SK-N-SH treated with all-trans-retinoic acid at 6 μM for 48 hours (cell line): ENCODE results near the gene ITPR3.

ENCODE experiments used
- ATAC-seq: fragments of 200-7000 bp; cut with Tn5 transposase; 3 replicates; pipeline ENCODE4 v1.9.1; 2020; ENCODE audit warnings: mild to moderate bottlenecking, moderate library complexity
- ARNTL ChIP-seq: fragments of 450-650 bp; formaldehyde crosslinking; IDR thresholded peaks from 2 replicates; pipeline ENCODE4 v1.5.0; 2020; ENCODE audit warnings: low read depth, mild to moderate bottlenecking, moderate library complexity, borderline replicate concordance
- BACH2 ChIP-seq: fragments of 250-450 bp; sonication (Bioruptor Pico); IDR thresholded peaks from 2 replicates; pipeline ENCODE4 v1.9.0; 2021; ENCODE audit warnings: mild to moderate bottlenecking, borderline replicate concordance
- CSDC2 ChIP-seq: fragments of 250-450 bp; sonication (Bioruptor Pico); IDR thresholded peaks from 2 replicates; pipeline ENCODE4 v1.5.0; 2020; ENCODE audit warnings: mild to moderate bottlenecking, moderate library complexity
- ESRRG ChIP-seq: fragments of 250-450 bp; sonication (Bioruptor Pico); IDR thresholded peaks from 2 replicates; pipeline ENCODE4 v1.6.1; 2021; ENCODE audit warnings: mild to moderate bottlenecking
- GLIS3 ChIP-seq: fragments of 250-450 bp; sonication (Bioruptor Pico); IDR thresholded peaks from 2 replicates; pipeline ENCODE4 v1.5.0; 2020; ENCODE audit warnings: mild to moderate bottlenecking, moderate library complexity
- ISL1 ChIP-seq: fragments of 250-450 bp; sonication (Bioruptor Pico); IDR thresholded peaks from 2 replicates; pipeline ENCODE4 v2.1.2; 2022; ENCODE audit warnings: mild to moderate bottlenecking, moderate library complexity
- OSR1 ChIP-seq: fragments of 250-450 bp; sonication (Bioruptor Pico); IDR thresholded peaks from 2 replicates; pipeline ENCODE4 v1.8.0; 2022; ENCODE audit warnings: moderate library complexity, mild to moderate bottlenecking, inconsistent platforms
- PPARA ChIP-seq: fragments of 250-450 bp; sonication (Bioruptor Pico); IDR thresholded peaks from 2 replicates; pipeline ENCODE4 v1.5.0; 2020; ENCODE audit warnings: mild to moderate bottlenecking, borderline replicate concordance
- RARB ChIP-seq: fragments of 250-450 bp; sonication (Bioruptor Pico); IDR thresholded peaks from 2 replicates; pipeline ENCODE4 v1.8.0; 2021; ENCODE audit warnings: mild to moderate bottlenecking, moderate library complexity
- SNAI2 ChIP-seq: fragments of 250-450 bp; sonication (Bioruptor Pico); IDR thresholded peaks from 2 replicates; pipeline ENCODE4 v1.5.0; 2020; ENCODE audit warnings: mild to moderate bottlenecking, moderate library complexity
- TCF4 ChIP-seq: fragments of 250-450 bp; sonication (Bioruptor Pico); IDR thresholded peaks from 2 replicates; pipeline ENCODE4 v1.8.0; 2021; ENCODE audit warnings: mild to moderate bottlenecking, moderate library complexity, borderline replicate concordance
- TOX ChIP-seq: fragments of 250-450 bp; sonication (Bioruptor Pico); IDR thresholded peaks from 2 replicates; pipeline ENCODE4 v1.8.0; 2021; ENCODE audit warnings: mild to moderate bottlenecking, moderate library complexity, borderline replicate concordance
- ZC3H10 ChIP-seq: fragments of 250-450 bp; sonication (Bioruptor Pico); IDR thresholded peaks from 2 replicates; pipeline ENCODE4 v1.5.1; 2021; ENCODE audit warnings: mild to moderate bottlenecking, moderate library complexity
- ZFP3 ChIP-seq: fragments of 250-450 bp; sonication (Bioruptor Pico); IDR thresholded peaks from 2 replicates; pipeline ENCODE4 v1.5.0; 2020; ENCODE audit warnings: mild to moderate bottlenecking, moderate library complexity
- ZFP30 ChIP-seq: fragments of 450-650 bp; formaldehyde crosslinking; IDR thresholded peaks from 2 replicates; pipeline ENCODE4 v1.5.0; 2022; ENCODE audit warnings: mild to moderate bottlenecking, moderate library complexity
- ZNF565 ChIP-seq: fragments of 450-650 bp; formaldehyde crosslinking; conservative IDR thresholded peaks from 2 replicates; pipeline ENCODE4 v1.5.0; 2020; ENCODE audit warnings: low read depth, mild to moderate bottlenecking, moderate library complexity
- ZNF70 ChIP-seq: fragments of 450-650 bp; formaldehyde crosslinking; IDR thresholded peaks from 2 replicates; pipeline ENCODE4 v1.5.0; 2020; ENCODE audit warnings: mild to moderate bottlenecking, moderate library complexity
- ZNF8 ChIP-seq: fragments of 450-650 bp; formaldehyde crosslinking; IDR thresholded peaks from 2 replicates; pipeline ENCODE4 v1.5.0; 2020; ENCODE audit warnings: mild to moderate bottlenecking, moderate library complexity
- TF ChIP-seq, protein P1 (sequence below): fragments of 250-450 bp; sonication (Bioruptor Pico); IDR thresholded peaks from 2 replicates; pipeline ENCODE4 v1.8.0; 2020; ENCODE audit warnings: mild to moderate bottlenecking, moderate library complexity, borderline replicate concordance
- TF ChIP-seq, protein P2 (sequence below): fragments of 250-450 bp; sonication (Bioruptor Pico); IDR thresholded peaks from 2 replicates; pipeline ENCODE4 v1.5.0; 2020; ENCODE audit warnings: mild to moderate bottlenecking, moderate library complexity
- TF ChIP-seq, protein P3 (sequence below): fragments of 250-450 bp; sonication (Bioruptor Pico); IDR thresholded peaks from 2 replicates; pipeline ENCODE4 v1.8.0; 2021; ENCODE audit warnings: low read depth, mild to moderate bottlenecking, moderate library complexity, borderline replicate concordance

ITPR3 gene

DNA sequence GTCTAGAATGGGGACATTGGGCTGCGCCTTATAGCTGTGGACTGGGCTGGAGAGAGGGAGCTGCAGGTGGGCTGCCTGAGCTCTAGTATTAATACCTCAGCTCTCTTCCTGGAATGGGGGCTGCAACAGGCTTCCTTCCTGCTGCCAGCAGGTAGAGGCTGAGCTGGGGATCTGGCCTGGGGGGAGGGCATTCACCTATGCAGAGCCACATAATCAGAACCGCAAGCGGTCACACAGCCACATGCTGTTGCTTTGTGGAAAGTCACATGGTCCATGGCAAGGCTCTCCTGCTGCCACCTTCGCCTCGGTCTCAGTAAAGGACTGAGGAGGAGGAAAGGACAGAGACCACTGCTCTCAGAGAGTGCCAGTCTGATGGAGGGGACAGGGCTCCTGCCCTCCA lies 35.7 kb downstream of the ITPR3 start:
- ATAC-seq, result no peak

DNA sequence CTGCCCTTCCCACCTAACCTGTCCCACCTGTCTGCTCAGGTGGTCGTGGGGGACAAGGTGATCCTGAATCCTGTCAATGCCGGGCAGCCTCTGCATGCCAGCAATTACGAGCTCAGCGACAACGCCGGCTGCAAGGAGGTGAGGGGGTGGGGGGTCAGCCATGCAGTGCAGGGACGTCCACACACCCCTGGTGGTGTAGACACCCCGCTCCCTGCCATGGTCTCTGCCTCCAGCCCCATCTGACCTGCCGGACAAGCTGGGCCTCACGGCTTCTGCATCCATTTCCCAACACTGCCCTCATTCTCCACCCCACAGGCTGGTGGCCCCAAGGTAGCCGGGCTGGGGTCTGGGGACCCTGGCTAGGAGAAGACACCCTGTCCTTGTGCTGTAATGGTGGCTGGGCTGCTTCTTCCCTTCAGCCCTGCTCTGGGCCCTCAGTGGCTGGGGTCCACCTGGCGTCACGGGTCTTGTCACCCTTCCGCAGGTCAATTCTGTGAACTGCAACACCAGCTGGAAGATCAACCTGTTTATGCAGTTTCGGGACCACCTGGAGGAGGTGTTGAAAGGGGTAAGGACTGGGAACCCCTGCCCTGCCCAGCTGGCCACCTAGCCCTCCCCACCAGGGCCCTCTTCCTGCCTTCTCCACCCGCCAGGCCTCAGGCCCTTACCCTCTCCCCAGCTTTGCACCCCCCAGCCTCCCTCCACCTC lies 38.0 kb downstream of the ITPR3 start:
- no peak for ATAC-seq
- TF ChIP-seq, protein P1, sequence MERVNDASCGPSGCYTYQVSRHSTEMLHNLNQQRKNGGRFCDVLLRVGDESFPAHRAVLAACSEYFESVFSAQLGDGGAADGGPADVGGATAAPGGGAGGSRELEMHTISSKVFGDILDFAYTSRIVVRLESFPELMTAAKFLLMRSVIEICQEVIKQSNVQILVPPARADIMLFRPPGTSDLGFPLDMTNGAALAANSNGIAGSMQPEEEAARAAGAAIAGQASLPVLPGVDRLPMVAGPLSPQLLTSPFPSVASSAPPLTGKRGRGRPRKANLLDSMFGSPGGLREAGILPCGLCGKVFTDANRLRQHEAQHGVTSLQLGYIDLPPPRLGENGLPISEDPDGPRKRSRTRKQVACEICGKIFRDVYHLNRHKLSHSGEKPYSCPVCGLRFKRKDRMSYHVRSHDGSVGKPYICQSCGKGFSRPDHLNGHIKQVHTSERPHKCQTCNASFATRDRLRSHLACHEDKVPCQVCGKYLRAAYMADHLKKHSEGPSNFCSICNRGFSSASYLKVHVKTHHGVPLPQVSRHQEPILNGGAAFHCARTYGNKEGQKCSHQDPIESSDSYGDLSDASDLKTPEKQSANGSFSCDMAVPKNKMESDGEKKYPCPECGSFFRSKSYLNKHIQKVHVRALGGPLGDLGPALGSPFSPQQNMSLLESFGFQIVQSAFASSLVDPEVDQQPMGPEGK (CRISPR knock-in tag), result no peak
- TF ChIP-seq SNAI2 (CRISPR knock-in tag) (no peak), ZFP3 (CRISPR knock-in tag) (no peak), ZNF70 (CRISPR knock-in tag) (no peak), TOX (no peak), ZFP30 (CRISPR knock-in tag) (no peak), PPARA (no peak), ISL1 (CRISPR knock-in tag) (no peak), GLIS3 (CRISPR knock-in tag) (no peak), TCF4 (CRISPR knock-in tag) (no peak), ZC3H10 (CRISPR knock-in tag) (no peak), ARNTL (CRISPR knock-in tag) (no peak), ESRRG (CRISPR knock-in tag) (no peak)
- TF ChIP-seq, protein P2, sequence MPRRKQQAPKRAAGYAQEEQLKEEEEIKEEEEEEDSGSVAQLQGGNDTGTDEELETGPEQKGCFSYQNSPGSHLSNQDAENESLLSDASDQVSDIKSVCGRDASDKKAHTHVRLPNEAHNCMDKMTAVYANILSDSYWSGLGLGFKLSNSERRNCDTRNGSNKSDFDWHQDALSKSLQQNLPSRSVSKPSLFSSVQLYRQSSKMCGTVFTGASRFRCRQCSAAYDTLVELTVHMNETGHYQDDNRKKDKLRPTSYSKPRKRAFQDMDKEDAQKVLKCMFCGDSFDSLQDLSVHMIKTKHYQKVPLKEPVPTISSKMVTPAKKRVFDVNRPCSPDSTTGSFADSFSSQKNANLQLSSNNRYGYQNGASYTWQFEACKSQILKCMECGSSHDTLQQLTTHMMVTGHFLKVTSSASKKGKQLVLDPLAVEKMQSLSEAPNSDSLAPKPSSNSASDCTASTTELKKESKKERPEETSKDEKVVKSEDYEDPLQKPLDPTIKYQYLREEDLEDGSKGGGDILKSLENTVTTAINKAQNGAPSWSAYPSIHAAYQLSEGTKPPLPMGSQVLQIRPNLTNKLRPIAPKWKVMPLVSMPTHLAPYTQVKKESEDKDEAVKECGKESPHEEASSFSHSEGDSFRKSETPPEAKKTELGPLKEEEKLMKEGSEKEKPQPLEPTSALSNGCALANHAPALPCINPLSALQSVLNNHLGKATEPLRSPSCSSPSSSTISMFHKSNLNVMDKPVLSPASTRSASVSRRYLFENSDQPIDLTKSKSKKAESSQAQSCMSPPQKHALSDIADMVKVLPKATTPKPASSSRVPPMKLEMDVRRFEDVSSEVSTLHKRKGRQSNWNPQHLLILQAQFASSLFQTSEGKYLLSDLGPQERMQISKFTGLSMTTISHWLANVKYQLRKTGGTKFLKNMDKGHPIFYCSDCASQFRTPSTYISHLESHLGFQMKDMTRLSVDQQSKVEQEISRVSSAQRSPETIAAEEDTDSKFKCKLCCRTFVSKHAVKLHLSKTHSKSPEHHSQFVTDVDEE (CRISPR knock-in tag), result no peak

More for the DNA sequence above, 35.7 kb downstream of the ITPR3 start:
- TF ChIP-seq ZNF70 (CRISPR knock-in tag), result no peak
- TF ChIP-seq ZFP30 (CRISPR knock-in tag), result no peak
- no peak for TF ChIP-seq ARNTL (CRISPR knock-in tag)
- TF ChIP-seq ZNF565 (CRISPR knock-in tag), result no peak
- no peak for TF ChIP-seq ZNF8 (CRISPR knock-in tag)
- TF ChIP-seq ESRRG (CRISPR knock-in tag), result no peak
- TF ChIP-seq OSR1, result no peak
- TF ChIP-seq, protein P3, sequence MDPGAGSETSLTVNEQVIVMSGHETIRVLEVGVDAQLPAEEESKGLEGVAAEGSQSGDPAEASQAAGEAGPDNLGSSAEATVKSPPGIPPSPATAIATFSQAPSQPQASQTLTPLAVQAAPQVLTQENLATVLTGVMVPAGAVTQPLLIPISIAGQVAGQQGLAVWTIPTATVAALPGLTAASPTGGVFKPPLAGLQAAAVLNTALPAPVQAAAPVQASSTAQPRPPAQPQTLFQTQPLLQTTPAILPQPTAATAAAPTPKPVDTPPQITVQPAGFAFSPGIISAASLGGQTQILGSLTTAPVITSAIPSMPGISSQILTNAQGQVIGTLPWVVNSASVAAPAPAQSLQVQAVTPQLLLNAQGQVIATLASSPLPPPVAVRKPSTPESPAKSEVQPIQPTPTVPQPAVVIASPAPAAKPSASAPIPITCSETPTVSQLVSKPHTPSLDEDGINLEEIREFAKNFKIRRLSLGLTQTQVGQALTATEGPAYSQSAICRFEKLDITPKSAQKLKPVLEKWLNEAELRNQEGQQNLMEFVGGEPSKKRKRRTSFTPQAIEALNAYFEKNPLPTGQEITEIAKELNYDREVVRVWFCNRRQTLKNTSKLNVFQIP (CRISPR knock-in tag), result no peak
- TF ChIP-seq RARB, result no peak
- no peak for TF ChIP-seq CSDC2
- no peak for TF ChIP-seq TOX
- TF ChIP-seq, protein P2 (CRISPR knock-in tag), result no peak
- no peak for TF ChIP-seq ISL1 (CRISPR knock-in tag)
- TF ChIP-seq BACH2 (CRISPR knock-in tag), result no peak
- TF ChIP-seq, protein P1 (CRISPR knock-in tag), result no peak
- TF ChIP-seq ZFP3 (CRISPR knock-in tag), result no peak
- TF ChIP-seq GLIS3 (CRISPR knock-in tag), result no peak
